Mucosa of descending colon (tissue), 3 donors: Measurements from ENCODE around the gene UQCRC1. TPM values are rescaled to one million over a fixed set of nuclear protein-coding genes. Genes with fewer than 3 reads are reported as not detected.

Experiments
- ATAC-seq: fragments of 200-7000 bp; cut with Tn5 transposase; one replicate; pipeline ENCODE4 v1.9.1; 2020; ENCODE audit warnings: mild to moderate bottlenecking, moderate library complexity
- DNase-seq, 3 donors: peaks; one replicate each; pipeline ENCODE4 v3.0.0-alpha.2; 2020
- H3K36me3 ChIP-seq: fragments of 200-600 bp; one replicate; pipeline ENCODE4 v1.8.0; 2021; ENCODE audit warnings: low read depth, mild to moderate bottlenecking
- H3K4me1 ChIP-seq: fragments of 200-600 bp; one replicate; pipeline ENCODE4 v1.8.0; 2021; ENCODE audit warnings: low read depth, mild to moderate bottlenecking
- H3K4me3 ChIP-seq: fragments of 200-600 bp; one replicate; pipeline ENCODE4 v1.8.0; 2021; ENCODE audit warnings: mild to moderate bottlenecking
- H3K9me3 ChIP-seq: fragments of 200-600 bp; one replicate; pipeline ENCODE4 v1.8.0; 2021; ENCODE audit warnings: mild to moderate bottlenecking
- CTCF ChIP-seq: fragments of 200-600 bp; IDR thresholded peaks from one replicate; pipeline ENCODE4 v1.8.0; 2022; ENCODE audit warnings: antibody characterized with exemption, mild to moderate bottlenecking
- intact Hi-C, 2 donors: fragments of 100-400 bp; cut with DNase I in 1 of 2; cut with micrococcal nuclease in 1 of 2; formaldehyde crosslinking; loops; one replicate each; pipeline versions ENCODE4 v1.11.0 to v1.11.1; 2022; cut with DNase I, micrococcal nuclease
- total RNA-seq, 3 donors: library from RNA; stranded (reverse); fragmentation: NEBNext Ultra II Directional in 2 of 3; extraction: Animal tissue kit (Norgen Biotek cat#: 25700) in 2 of 3; gene quantifications; one replicate each; pipeline versions ENCODE4 v1.2.1 to v1.2.4, GENCODE V29; 2021 to 2023
- donor health status: DM: no; HTN: no; CAD: no; lungs with moderate emphysema.
- donor health status: DM: no; HTN: no; CAD: no.
- donor health status: DM: no; HTN: yes; CAD: no.

UQCRC1 gene
- total RNA-seq, 3 donors from 2014 or later: 384 to 562 (median 554) TPM

- H3K4me3 ChIP-seq: no peak overlapping the region
- TF ChIP-seq CTCF: no peak
- H3K9me3 ChIP-seq: no peaks in the 10 kb centered on the region
- intact Hi-C loops: no loop called here
- no peaks in the 10 kb centered on the region for H3K4me1 ChIP-seq
- ATAC-seq (no peak), DNase-seq (no peak)
- no peaks in the 10 kb centered on the region for H3K36me3 ChIP-seq
Measured at GRCh38 chr3:48573973-48574585, 35.4 kb downstream of the UQCRC1 start.

DNA sequence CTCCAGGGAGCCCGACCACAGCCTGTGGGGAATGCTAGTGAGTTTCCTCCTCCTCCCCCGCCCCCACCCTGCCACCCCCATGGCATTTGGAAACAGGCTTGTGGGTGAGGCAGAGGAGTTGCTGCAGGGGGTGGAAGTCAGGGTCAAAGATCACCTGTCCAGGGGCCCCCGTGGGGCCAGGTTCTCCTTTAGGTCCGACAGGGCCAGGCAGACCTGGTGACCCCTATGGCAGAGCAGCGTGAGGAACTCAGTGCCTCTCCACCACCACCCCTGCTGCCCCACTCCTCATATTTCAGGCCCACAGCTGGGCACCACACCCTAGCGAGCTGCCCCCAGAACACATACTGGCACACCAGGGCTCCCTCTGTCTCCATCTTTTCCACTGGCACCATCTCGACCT, 36.9 kb downstream of the UQCRC1 start:
- Histone ChIP-seq H3K4me1 (no peaks in the 10 kb centered on the region), H3K4me3 (no peak overlapping the region), H3K9me3 (no peaks in the 10 kb centered on the region), H3K36me3 (no peaks in the 10 kb centered on the region)
- no peak for TF ChIP-seq CTCF
- ATAC-seq (no peak), DNase-seq (no peak)
- intact Hi-C loops: no loop called here

DNA sequence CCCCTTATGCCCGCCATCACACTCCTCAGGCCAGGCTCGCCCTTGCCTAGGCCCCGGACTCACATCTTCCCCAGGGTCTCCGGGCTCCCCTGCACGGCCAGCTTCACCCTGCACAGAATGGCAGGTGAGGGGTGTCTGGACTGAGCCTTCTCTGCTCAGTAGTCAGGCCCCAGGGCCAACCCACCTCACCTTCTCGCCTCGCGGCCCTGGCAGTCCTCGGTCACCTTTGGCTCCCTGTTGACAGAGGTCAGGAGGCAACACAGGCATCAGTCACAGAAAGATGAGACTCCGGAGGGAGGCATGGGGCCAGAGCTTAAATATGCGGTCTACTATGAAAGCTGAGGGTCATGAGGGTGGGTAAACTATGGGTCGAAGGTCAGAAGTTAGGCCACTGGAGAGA, 37.5 kb downstream of the UQCRC1 start:
- ATAC-seq (no peak), DNase-seq (no peak)
- Histone ChIP-seq H3K9me3 (no peaks in the 10 kb centered on the region), H3K36me3 (no peaks in the 10 kb centered on the region), H3K4me3 (no peak overlapping the region), H3K4me1 (no peaks in the 10 kb centered on the region)
- TF ChIP-seq CTCF: no peak
- intact Hi-C loops: no loop called here

GRCh38 chr3:48569808-48570450, 39.5 kb downstream of the UQCRC1 start:
- intact Hi-C loops: no loop called here
- ATAC-seq (no peak), DNase-seq (no peak)
- TF ChIP-seq CTCF: no peak
- H3K4me1 ChIP-seq: no peaks in the 10 kb centered on the region
- H3K36me3 ChIP-seq: no peaks in the 10 kb centered on the region
- no peak overlapping the region for H3K4me3 ChIP-seq
- H3K9me3 ChIP-seq: no peaks in the 10 kb centered on the region

- Histone ChIP-seq H3K4me3 (no peak overlapping the region), H3K9me3 (no peaks in the 10 kb centered on the region), H3K36me3 (no peaks in the 10 kb centered on the region), H3K4me1 (no peaks in the 10 kb centered on the region)
- ATAC-seq (no peak), DNase-seq (no peak)
- TF ChIP-seq CTCF: no peak
- intact Hi-C loops: no loop called here
Measured at GRCh38 chr3:48569400-48569799, 40.0 kb downstream of the UQCRC1 start.
